ENCODE data around the gene CYP26B1.

GRCh38 chr2:72146347-72147302 lies 1.0 kb downstream of the CYP26B1 start:
- TF ChIP-seq CTCF (optimal IDR thresholded peaks at IDR 0.05 in 1 of 3, IDR thresholded peaks at IDR 0.05 in 1 of 3, conservative IDR thresholded peaks at IDR 0.05 in 1 of 3; ENCODE audit: extremely low read depth in 1 of 3, insufficient read depth in 2 of 3, low read length in 3 of 3) (no peak), EZH2 (IDR thresholded peaks at IDR 0.05; ENCODE audit: low read length) (peak; percentile 99)

Measured in keratinocyte (primary cell).